ENCODE results near the gene DUSP7.

The DUSP7 gene

DNA sequence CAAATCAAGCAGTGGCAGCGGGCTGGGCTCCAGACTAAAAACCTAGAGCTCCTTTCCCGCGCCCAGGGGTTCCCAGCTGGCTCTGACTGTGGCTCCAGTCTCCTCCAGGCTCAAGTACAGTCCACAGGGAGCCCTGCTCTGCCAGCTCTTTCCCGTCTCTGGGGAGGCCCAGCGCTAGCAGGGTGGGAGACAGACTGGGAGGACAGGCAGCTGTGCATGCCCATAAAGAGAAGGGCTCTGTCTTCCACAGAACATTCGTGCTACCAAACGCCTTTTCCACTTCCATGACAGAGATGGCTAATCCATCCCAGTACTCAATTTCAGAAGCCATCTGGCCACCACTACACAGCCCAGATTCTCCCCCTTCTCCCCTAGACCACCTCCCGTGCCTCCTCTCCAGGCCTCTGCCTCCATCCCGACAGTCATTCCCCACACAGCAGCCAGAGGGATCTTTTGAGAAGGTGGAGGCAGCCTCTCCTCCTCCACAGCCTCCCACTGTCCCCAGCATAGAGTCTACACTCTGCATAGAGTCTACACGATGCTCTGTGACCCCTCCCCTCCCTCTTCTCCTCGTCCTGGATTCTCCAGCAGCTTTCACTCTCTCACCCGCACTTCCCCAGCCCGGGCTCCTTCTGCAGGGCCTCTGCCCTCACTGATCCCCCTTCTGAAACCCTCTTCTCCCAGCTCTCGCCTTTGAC is 6.8 kb upstream of the DUSP7 start:
- TF ChIP-seq, protein P1, sequence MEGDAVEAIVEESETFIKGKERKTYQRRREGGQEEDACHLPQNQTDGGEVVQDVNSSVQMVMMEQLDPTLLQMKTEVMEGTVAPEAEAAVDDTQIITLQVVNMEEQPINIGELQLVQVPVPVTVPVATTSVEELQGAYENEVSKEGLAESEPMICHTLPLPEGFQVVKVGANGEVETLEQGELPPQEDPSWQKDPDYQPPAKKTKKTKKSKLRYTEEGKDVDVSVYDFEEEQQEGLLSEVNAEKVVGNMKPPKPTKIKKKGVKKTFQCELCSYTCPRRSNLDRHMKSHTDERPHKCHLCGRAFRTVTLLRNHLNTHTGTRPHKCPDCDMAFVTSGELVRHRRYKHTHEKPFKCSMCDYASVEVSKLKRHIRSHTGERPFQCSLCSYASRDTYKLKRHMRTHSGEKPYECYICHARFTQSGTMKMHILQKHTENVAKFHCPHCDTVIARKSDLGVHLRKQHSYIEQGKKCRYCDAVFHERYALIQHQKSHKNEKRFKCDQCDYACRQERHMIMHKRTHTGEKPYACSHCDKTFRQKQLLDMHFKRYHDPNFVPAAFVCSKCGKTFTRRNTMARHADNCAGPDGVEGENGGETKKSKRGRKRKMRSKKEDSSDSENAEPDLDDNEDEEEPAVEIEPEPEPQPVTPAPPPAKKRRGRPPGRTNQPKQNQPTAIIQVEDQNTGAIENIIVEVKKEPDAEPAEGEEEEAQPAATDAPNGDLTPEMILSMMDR (IDR thresholded peaks at IDR 0.05): no peak

DNA sequence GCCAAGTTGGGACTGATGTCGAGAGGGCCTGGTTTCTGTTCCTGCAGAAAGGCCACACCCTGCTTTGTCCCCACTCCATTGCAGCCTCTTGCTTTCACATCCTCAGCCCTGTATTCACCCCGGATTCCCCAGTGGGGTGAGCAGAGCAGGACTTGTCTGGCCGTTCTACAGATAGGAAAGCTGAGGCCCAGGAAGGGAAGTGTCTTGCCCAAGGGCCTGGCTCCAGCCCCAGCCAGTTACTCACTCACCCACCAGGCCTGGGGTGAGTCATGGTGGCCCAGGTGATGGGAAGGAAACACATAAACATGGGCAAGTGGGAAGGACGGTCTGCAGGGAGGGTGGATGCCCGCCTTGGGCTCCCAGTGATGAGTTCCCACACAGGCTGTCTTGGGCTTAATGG is 6.1 kb upstream of the DUSP7 start:
- TF ChIP-seq, protein P1 (IDR thresholded peaks at IDR 0.05): no peak

DNA sequence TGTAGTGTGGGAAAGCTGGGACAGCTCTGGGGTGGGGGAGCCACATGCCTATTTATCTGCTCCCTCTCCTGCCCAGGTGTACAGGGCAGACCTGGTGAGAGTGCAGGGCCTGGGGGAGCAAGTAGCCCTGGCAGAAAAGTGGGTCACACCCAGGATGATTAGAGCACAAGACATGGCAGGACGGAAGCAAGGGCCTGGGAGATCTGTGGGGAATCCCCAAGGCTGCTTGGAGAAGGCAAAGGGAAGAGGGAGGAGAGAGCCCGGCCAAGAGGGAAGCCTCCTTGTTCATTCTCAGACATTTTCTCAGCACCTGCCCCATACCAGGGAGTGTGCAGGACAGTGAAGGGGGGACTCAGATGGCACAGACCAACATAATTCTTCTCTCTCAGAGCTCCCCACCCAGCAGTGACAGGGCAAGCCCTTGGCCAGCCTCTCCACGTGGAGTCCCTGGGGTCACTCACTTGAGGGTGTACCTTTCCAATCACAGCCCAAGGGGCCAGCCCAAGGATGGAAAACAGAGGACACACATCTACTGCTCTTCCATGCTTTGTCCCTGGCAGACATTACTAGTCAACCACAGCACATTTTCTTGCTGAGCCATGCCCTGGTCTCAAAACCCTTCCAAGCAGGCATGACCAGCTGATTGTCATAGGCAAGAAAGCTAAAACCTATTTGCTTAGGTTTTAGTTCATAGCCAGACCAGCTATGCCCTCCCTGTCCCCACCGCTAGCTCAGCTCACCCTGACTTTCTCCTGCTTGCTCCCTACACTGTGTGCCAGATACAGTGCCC is 4.9 kb upstream of the DUSP7 start:
- TF ChIP-seq, protein P1 (IDR thresholded peaks at IDR 0.05): no peak

DNA sequence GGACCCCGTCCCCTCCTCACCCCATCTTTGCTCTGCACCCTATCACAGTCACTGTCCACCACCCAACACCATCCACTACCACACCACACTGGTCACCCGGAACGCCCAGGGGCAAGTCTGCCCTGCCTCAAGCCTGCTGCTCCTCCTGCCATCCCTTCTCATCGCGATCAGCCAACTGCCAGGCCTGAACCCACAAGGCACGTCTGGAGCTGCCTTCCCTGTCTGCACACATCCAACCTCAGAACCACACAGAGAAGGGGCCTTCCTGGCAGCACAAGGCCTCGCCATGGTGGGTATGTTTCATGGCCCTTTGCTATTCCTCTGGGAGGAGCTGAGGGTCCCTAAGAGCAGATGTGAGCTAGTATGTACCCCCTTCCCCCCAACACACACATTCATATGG is 3.4 kb upstream of the DUSP7 start:
- TF ChIP-seq, protein P1 (IDR thresholded peaks at IDR 0.05): no peak

DNA sequence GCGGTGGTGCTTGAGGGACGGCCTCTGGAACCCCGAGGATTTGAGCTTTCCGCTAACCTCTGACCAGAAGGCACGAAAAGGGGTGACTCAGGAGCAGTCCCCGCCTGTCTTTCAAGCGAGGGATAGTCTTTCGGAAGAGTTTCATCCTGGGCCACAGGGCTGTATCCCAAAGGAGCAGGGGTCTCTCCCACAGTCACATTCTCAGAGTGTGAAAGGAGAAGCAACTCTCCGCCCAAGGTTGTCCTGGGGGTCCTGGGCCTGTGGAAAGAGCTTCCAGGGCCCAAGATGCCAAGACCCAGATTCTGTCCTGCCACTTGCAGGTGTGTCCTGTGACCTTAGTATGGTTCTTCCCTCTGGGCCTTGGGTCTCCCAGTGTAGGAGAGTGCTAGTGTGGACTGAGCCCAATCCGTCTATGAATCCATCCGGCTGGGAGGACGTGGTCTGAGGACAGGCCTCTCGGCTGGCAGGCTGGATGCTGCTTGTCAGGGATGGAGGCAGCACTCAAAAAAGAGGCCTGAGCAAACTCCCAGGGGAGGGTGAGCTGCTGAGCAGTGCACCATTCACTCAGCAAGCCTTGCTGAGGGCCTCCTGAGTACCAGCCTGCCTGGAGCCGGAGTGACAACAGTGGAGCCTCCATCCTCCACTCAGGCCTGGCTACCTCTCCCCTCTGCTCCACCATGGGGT is 1.6 kb upstream of the DUSP7 start:
- TF ChIP-seq, protein P1 (IDR thresholded peaks at IDR 0.05): no peak

DNA sequence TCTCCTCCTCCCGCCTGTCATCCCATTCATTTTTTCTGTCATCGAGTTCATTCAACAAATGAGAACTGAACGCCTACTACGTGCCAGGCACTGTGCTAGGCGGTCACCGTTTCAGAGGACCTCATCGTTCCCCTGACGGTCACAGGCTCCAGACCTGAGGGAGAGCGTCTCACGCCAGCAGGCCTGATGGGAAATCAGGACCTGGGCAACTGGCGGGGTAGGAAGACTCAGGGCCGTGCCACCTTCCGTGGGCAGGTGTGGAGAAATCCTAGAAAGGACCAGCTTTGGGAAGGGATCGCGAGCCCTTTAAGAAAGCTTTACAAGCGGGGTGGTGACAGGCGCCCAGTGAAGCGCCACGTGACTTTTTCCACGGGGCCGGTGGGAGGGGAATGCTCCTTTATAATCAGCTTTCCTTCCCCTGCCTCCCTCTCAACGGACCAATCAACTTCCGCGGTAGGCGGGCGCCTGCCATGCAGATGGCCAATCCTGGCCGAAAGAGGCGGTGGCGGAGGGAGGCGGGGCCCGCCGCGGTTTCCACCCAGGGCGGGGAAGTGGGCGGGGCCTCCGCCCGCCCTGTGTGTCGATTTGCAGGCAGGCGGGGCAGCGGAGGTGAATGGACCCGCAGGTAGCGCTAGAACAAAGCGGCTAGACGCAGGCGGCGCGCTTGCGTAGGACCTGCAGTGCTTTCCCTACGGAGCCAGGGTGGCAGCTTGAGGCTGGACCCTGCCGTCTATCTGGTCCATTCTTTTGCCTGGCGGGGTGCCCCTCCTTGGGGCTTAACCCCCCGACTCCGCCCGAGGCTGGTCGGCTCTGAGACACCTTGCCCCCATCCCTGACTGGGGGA is 819 bp upstream of the DUSP7 start:
- TF ChIP-seq, protein P1 (IDR thresholded peaks at IDR 0.05): no peak

All from LNCAP (cell line).